ENCODE data around the gene ATP11A.
"Not testable (repeated sequence)": the region's sequence is repeated elsewhere in the genome, so short reads cannot be mapped to it uniquely, and the experiment has no call there.

ATP11A gene

GRCh38 chr13:112785483-112785856, 95.6 kb downstream of the ATP11A start:
- H4K20me1 ChIP-seq (ENCODE audit: insufficient read depth): no peaks in the 10 kb centered on the region
- H3K4me2 ChIP-seq: no peak overlapping the region
- H3K27ac ChIP-seq: no peak overlapping the region
- no peaks in the 10 kb centered on the region for H3K4me1 ChIP-seq (ENCODE audit: low read depth, poor library complexity, severe bottlenecking)
- H3K79me2 ChIP-seq (ENCODE audit: insufficient read depth, low read depth): no peaks in the 10 kb centered on the region
- no peak overlapping the region for H3K9ac ChIP-seq
- no peaks in the 10 kb centered on the region for H3K36me3 ChIP-seq (ENCODE audit: insufficient read depth)
- TF ChIP-seq CTCF (conservative IDR thresholded peaks at IDR 0.05; ENCODE audit: low read depth, low read length): no peak
- no peak overlapping the region for H3K4me3 ChIP-seq (IDR thresholded peaks at IDR 0.05; ENCODE audit: insufficient read depth, low read depth, low read length)
- H2AFZ ChIP-seq (ENCODE audit: low read depth): no peak overlapping the region
- H3K27me3 ChIP-seq (ENCODE audit: insufficient read depth, low read depth): no peaks in the 10 kb centered on the region

- H2AFZ ChIP-seq (ENCODE audit: low read depth); H3K79me2 ChIP-seq (ENCODE audit: insufficient read depth, low read depth); H3K4me2 ChIP-seq; H3K36me3 ChIP-seq (ENCODE audit: insufficient read depth); H3K4me1 ChIP-seq (ENCODE audit: low read depth, poor library complexity, severe bottlenecking); H3K9ac ChIP-seq; H3K4me3 ChIP-seq (IDR thresholded peaks at IDR 0.05; ENCODE audit: insufficient read depth, low read depth, low read length); H3K27me3 ChIP-seq (ENCODE audit: insufficient read depth, low read depth); H4K20me1 ChIP-seq (ENCODE audit: insufficient read depth); H3K27ac ChIP-seq: not testable (repeated sequence)
Measured at GRCh38 chr13:112786810-112787209, 97.0 kb downstream of the ATP11A start.

- no peak overlapping the region for H3K4me3 ChIP-seq (IDR thresholded peaks at IDR 0.05; ENCODE audit: insufficient read depth, low read depth, low read length)
- no peaks in the 10 kb centered on the region for H3K36me3 ChIP-seq (ENCODE audit: insufficient read depth)
- no peak overlapping the region for H3K4me2 ChIP-seq
- H4K20me1 ChIP-seq (ENCODE audit: insufficient read depth): no peaks in the 10 kb centered on the region
- no peaks in the 10 kb centered on the region for H3K79me2 ChIP-seq (ENCODE audit: insufficient read depth, low read depth)
- TF ChIP-seq CTCF (conservative IDR thresholded peaks at IDR 0.05; ENCODE audit: low read depth, low read length): no peak
- H3K4me1 ChIP-seq (ENCODE audit: low read depth, poor library complexity, severe bottlenecking): no peaks in the 10 kb centered on the region
- H3K9ac ChIP-seq: no peak overlapping the region
- no peaks in the 10 kb centered on the region for H3K27me3 ChIP-seq (ENCODE audit: insufficient read depth, low read depth)
- H3K27ac ChIP-seq: no peak overlapping the region
- no peak overlapping the region for H2AFZ ChIP-seq (ENCODE audit: low read depth)
Measured at GRCh38 chr13:112790735-112791641, 101.2 kb downstream of the ATP11A start.

GRCh38 chr13:112791663-112792440, 102.0 kb downstream of the ATP11A start:
- H3K79me2 ChIP-seq (ENCODE audit: insufficient read depth, low read depth): no peaks in the 10 kb centered on the region
- H3K4me1 ChIP-seq (ENCODE audit: low read depth, poor library complexity, severe bottlenecking): no peaks in the 10 kb centered on the region
- H2AFZ ChIP-seq (ENCODE audit: low read depth): no peak overlapping the region
- no peaks in the 10 kb centered on the region for H3K27me3 ChIP-seq (ENCODE audit: insufficient read depth, low read depth)
- no peak overlapping the region for H3K4me3 ChIP-seq (IDR thresholded peaks at IDR 0.05; ENCODE audit: insufficient read depth, low read depth, low read length)
- no peak overlapping the region for H3K27ac ChIP-seq
- no peak overlapping the region for H3K4me2 ChIP-seq
- no peak for TF ChIP-seq CTCF (conservative IDR thresholded peaks at IDR 0.05; ENCODE audit: low read depth, low read length)
- H3K36me3 ChIP-seq (ENCODE audit: insufficient read depth): no peaks in the 10 kb centered on the region
- H3K9ac ChIP-seq: no peak overlapping the region
- no peaks in the 10 kb centered on the region for H4K20me1 ChIP-seq (ENCODE audit: insufficient read depth)
